GM18498 (cell line): Measurements from ENCODE around the gene KXD1.
"Not testable (repeated sequence)": the region's sequence is repeated elsewhere in the genome, so short reads cannot be mapped to it uniquely, and the experiment has no call there.

Experiments
- ATAC-seq: cut with Tn5 transposase; IDR thresholded peaks from one replicate; pipeline ENCODE4 v1.9.1; 2021; ENCODE audit warnings: mild to moderate bottlenecking, moderate library complexity; ENCODE audit not compliant: unreplicated experiment

Gene KXD1

DNA sequence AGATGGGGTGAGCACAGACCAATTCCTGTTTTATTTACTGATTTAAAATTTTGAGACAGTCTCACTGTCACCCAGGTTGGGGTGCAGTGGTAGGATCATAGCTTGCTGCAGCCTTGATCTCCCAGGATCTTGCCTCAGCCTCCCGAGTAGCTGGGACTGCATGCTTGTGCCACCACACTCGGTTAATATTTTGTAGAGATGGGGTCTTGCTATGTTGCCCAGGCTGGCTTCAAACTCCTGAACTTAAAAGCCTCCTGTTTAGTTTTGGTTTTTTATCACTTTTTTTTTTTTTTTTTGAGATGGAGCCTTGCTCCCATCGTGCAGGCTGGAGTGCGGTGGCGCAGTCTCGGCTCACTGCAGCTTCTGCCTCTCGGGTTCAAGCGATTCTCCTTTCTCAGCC lies 18.7 kb downstream of the KXD1 start:
- no peak for ATAC-seq

DNA sequence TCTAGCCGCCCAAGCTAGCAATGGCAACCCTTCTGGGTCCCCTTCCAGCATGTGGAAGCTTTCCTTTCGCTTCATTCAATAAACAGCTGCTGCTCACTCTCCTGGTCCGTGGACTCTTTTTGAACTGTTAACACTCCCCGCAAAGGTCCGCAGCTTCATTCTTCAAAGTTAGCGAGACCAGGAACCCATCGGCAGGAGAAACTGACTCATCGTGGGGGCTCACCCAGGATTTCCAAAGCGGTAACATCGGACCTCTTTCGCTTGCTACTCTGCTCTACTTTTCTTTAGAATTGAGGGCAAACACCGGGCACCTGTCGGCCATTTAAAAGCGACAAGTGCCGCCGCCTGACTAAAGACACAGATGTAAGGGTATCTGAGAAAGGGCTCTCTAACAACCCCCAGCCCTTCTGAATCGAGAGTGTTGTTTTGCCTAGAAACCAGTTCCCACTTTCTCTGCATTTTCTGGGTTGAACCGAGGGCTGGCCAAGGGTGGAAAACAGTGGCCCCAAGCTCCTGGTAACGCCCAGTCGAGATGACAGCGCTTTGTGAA lies 19.8 kb downstream of the KXD1 start:
- ATAC-seq, result no peak

DNA sequence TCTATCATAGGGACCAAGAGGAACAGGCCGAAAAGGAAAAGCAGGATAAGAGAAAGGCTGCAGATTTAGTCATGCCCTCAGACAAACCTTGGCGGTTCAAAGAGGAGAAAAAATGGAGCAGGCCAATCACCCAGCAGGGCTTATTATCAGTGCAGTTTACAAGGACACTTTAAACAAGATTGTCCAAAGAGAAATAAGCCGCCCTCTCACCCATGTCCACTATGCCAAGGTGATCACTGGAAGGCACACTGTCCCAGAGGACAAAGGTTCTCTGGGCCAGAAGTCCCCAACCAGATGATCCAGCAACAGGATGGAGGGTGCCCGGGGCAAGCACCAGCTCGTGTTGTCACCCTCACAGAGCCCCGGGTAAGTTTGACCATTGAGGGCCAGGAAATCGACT lies 22.6 kb downstream of the KXD1 start:
- ATAC-seq, result no peak

DNA sequence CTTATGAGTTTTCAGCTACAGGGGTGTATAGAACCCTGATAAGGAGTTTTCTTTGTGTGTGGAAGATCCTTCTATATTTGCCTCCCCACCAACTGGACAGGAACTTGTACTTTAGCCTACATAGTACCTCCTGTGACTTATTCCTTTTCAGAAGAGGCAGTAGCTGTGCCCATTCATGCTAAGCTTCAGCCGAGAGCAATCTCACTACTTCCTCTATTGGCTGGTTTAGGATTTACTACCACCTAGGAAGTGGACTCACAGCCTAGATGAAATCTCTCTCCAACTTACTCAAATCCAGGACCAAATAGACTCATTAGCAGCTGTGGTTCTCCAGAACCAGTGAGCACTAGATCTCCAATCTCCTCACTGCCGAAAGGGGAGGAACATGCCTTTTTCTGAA lies 28.6 kb downstream of the KXD1 start:
- ATAC-seq, result no peak

DNA sequence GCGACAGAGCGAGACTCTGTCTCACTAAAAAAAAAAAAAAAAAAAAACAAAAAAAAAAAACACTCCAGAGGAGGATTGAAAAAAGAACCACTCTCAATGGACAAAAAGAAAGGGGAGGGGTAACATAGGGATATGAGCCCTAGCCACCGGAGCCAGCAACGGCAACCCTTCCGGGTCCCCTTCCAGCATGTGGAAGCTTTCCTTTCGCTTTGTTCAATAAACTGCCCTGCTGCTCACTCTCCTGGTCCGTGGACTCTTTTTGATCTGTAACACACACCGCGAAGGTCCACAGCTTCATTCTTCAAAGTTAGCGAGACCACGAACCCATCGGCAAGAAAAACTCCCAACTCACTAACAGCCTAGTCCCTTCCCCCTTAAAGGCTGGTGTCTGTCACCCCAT lies 29.9 kb downstream of the KXD1 start:
- no peak for ATAC-seq

DNA sequence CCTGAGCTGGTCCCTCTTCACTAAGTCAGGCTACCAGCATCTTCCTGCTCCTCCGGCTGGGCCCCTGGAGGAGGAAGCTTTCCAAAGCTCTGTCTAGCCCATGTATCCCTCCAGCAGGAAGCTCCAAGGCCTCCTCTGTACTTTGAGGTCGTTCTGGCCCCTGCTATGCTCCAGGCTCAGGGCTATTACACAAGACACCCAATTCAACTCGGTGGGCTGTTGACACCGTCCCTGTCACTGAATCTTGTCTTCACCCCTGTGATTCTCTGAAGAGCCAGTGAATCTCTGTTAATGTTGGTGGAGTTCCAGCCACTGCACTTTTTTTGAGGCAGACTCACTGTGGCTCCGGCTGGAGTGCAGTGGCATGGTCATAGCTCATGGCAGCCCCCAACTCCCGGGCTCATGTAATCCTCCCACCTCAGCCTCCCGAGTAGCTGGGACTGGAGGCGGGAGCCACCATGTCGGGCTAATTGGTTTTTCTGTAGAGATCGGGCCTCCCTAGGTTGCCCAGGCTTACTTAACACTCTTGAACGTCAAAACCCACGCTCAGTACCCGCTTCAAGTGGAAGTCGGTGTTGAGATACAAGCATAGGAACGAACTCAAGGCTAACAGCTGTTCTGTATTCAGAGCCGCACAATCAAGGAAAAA lies 30.4 kb downstream of the KXD1 start:
- no peak for ATAC-seq

DNA sequence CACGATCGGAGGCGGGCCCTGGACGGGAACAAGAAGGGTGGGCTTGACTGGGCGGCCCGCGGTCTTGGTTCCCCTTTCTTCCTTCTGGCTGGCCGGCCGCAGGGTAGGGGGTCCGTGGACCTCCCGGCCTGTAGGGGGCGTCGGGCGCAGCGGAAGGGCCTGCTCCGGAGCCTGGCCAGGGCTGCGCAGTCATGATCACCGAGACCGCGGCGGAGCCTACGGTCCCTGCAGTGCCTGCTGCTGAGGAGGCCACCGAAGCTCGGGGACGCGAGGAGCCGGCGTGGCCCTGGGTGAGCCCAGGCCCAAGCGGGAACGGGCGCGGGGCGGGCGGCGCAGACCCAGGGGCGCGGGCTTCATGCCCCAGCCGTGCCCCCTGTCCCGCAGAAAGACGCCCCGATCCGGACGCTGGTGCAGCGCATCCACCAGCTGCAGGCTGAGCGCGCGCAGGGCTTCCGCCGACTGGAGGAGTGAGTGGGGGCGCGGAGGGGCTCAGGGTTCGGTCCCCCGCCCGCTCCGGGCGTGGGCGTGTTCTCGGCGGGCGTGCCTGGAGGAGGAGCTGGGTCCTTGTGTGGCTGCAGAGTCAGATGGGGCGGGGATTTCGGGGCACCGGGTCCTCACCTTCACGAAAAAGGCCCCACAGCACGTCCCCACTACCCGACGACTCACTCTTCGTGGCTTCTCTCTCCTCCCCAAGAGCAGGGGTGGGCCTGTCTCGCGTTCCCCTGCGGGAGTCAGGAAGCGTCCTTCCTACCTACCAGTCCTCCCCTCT lies 31.1 kb downstream of the KXD1 start, which contains the start of gene REX1BD:
Gene REX1BD, plus strand, starts transcription at position 188 of the 769 bp plus-strand sequence. Its CDS starts 4 bp downstream, at position 192.
- ATAC-seq, result peak; percentile 80

DNA sequence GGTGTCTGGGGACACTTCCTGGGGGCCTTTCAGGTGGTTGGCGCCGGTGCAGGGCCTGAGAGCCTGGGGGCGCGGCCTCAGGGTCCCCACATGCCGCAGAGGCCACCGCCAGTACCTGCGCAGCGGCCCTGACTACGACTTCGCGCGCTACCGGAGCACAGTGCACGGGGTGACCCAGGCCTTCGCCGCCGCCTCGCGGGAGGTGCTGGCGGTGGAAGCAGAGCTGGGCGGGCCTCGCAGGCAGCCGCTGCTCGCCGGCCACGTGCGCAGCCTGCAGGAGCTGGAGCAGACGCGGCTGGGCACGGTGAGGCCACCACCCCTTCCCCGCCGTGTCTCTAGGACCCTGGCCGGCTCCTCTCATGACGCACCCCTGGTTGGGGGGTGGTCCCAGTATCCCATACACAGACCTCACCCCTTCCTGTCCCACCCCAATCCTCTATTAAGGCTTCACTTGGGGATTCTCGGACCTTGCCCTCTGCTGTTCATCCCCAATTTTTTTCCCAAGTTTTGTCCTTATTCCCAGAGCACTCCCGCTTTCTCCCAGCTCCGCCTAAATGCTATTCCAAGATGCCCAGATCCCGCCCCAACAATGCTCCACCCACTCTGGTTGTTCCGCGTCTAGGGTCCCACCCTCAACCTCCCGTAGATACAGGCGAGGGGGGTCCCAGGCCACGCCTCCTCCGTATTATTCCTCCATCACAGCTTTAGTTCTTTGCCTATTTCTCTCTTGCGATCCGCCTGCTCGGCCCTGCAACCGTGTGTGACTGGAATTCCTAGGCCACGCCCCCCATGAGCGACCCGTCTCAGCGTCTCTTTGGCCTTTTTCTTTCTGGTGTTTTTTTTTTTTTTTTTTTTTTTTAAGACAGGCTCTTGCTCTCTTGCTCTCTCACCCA lies 32.0 kb downstream of the KXD1 start:
- ATAC-seq, result peak; percentile 40

DNA sequence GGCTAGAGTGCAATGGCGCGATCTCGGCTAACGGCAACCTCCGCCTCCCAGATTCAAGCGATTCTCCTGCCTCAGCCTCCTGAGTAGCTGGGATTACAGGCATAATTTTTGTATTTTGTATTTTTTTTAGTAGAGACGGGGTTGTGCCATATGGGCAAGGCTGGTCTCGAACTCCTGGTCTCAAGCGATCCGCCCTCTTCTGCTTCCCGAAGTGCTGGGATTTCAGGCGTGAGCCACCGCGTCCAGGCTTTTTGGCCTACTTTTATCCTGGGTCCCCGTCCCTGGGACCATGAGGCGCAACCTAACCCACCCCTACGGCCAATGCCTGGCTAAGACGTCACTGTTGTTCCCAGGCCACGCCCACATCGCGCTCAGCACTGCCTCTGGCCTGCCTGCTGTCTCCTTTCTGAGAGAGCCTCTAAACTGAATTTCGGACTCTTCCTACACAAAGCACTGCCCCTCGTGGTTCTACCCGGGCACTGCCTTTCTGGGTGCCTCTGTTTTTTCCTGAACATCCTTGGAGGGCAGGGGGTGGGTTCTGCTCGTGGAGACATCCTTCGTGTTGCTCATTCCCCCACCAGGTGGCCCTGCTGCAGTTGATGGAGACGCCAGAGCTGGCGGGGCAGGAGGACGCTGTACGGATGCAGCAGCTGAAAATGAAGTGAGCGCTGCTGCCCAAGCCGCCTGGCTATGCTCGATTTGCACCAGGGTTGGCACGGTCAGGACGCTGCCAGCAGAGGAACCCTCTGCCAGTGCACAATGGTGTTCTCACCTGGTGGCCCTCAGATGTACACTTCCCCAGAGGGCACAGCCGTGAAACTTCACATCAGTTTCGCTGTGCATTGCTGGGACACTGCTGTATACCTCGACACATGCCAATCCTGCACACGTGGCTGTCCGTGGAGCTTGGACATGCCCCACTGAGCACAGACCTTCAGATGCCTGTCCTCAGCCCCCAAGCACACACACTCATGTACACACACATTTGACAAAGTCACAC lies 32.9 kb downstream of the KXD1 start:
- ATAC-seq, result no peak

DNA sequence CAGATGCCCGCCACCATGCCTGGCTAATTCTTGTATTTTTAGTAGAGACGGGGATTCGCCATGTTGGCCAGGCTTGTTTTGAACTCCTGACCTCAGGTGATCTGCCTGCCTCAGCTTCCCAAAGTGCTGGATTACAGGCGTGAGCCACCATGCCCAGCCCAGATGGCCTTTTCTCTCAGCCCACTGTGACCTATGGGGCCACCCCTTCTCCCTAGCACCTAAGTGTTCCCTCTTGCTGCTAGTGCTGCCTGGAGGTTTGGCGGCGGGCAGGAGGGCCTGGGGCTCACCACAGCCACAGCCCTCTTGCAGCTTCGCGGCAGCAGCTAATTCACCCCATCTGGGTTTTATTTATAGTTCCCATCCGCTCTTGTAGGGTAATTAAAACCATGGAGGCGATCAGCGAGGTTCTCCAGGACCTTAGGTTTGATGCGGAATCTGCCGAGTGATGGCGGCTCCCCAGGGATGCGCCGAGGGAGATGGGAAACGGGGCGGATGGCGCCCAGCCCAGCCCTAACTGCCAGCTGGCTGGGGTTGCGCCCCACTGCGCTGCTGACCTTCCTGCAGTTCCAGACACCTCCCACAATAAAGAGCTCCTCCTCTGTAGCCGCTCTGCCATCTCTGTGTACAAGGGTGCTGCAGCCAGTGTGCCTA lies 34.2 kb downstream of the KXD1 start:
- ATAC-seq, result no peak

DNA sequence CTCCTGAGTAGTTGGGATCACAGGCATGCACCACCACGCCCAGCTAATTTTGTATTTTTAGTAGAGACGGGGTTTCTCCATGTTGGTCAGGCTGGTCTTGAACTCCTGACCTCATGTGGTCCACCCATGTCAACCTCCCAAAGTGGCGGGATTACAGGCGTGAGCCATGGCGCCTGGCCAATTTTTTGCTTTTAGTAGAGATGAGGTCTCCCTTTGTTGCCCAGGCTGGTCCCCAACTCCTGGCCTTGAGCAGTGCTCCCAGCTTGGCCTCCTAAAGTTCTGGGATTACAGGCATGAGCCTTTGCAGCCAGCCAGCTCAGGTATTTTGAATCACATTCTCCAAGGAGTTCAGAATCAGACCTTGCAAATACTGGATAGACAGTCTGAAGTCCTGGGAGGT lies 35.1 kb downstream of the KXD1 start:
- ATAC-seq, result not testable (repeated sequence)

DNA sequence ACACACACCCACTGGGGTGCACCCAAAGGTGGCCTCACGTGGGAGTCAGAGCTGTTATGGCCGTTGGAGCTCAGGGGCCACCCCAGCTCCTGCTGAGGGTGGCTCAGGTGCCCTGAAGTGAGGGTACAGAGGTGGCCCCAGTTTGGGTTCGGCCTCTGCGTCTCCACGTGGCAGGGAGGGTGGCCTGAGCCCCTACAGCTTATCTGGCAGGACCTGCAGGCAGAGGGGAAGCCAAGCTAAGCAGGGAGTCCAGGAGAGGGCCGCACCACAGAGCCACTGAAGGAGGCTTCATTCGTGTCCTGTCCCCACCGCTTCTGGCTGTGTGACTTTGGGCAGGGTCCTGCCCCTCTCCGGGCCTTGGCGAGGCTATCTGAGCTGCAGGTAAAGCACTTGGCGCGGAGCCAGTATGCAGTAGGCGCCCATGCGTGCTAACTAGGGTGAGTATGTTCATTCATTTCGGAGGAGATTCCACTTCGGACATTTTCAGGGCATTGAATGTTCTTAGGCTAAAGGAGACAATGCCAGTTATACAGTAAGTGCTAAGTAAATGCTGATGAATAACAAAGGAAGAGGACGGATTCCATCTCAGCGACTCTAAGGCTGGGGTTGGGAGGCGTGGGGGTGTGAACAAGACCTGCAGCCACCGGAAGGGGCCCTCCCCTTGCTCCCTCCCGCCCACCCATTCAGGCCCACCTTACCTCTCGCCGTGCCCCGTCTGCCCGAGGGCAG lies 35.9 kb downstream of the KXD1 start:
- ATAC-seq, result no peak

DNA sequence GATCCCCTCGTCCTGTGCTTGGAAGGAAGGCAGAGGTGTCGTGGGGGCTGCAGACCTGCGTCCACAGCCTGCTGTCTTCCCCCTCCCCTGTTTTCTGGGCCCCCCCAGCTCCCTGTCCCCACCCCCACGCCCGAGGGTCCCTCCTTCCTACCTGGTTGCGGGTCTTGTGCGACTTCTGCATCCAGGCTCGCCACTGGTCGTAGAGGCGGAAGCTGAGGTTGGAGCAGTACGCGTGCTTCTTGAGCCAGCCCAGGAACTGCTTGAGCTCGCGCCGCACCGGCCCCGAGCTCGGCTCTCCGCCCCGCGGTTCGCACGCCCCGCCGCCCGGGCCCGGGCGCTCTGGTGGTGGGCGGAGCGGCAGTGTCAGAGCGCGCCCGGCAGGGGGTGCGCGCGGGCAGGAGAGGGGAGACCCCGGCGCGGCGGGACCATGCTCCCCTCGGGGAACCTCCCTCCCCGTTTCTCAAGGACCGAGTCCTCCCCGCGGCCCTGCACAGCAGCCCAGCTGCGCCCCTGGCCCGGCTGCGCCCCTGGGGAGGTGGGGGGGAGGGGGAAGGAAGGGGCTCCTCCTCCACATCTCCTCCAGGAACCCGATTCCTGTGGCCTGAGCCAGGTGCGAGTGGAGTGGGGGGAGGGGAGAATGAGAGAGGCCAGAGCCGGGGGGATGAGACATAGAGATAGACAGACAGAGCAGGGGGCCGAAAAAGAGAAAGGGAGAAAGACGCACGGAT lies 36.6 kb downstream of the KXD1 start:
- ATAC-seq, result no peak

DNA sequence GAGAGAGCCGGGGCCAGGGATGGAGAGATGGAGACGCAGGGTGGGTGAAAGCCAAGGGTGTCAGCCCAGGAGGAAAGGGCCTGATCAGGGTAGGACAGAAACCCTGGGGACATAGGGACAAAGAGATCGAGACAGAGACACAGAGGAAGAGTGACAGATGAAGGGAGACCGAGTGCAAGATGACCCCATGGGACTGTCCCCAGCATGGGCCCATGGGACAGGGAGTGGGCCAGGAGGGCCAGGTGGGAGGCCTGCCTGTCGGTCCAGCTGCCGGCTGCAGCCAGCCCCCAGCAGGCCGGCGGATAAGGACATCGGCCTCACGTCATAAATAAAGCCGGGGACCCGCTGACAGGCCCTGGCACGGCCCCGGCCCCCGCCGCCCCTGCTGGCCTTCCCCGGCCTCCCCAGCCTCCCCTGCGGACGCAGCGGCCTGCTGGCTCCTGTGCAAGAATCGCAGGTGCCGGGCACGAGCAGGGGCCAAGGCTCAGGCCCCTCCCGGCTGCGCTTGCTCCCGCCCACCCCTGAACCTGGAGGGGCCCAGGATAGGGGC lies 37.2 kb downstream of the KXD1 start:
- no peak for ATAC-seq

DNA sequence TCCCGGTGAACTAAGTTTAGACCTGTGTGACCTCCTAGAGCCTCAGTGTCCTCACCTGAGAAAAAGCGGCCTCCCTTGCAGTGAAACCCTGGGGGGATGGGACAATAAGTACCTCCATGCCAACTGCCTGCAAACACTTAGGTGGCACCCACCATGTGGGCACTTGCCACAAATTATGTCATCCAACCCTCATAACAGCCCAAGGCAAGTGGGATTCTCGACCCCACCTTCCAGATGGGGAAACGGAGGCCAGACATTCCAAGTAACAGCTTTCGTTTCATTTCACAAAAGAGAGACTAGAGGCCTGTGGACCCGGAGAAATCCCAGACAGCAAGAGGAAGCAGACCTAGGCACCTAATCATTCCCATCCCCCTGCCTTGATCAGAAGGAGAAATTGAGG lies 37.8 kb downstream of the KXD1 start:
- ATAC-seq, result no peak

DNA sequence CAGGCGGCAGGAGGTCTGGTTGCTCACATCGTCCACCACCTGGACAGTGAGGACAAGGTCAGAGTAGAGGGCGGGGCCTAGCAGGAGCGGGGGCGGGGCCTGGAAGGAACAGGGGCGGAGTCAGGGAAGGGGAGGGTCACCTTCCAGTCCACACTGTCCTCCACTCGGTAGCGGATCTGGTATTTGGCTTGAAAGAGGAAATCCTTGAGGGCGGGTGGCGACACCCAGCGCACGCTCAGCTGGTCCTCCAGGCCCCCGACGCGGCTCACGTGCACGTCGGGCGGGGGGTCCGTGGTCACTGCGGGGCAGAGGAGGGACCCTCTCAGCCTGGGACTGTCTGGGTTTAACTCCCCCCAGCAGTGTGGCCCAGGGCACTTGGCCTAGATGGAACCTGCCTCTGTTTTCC lies 39.1 kb downstream of the KXD1 start:
- ATAC-seq, result no peak

DNA sequence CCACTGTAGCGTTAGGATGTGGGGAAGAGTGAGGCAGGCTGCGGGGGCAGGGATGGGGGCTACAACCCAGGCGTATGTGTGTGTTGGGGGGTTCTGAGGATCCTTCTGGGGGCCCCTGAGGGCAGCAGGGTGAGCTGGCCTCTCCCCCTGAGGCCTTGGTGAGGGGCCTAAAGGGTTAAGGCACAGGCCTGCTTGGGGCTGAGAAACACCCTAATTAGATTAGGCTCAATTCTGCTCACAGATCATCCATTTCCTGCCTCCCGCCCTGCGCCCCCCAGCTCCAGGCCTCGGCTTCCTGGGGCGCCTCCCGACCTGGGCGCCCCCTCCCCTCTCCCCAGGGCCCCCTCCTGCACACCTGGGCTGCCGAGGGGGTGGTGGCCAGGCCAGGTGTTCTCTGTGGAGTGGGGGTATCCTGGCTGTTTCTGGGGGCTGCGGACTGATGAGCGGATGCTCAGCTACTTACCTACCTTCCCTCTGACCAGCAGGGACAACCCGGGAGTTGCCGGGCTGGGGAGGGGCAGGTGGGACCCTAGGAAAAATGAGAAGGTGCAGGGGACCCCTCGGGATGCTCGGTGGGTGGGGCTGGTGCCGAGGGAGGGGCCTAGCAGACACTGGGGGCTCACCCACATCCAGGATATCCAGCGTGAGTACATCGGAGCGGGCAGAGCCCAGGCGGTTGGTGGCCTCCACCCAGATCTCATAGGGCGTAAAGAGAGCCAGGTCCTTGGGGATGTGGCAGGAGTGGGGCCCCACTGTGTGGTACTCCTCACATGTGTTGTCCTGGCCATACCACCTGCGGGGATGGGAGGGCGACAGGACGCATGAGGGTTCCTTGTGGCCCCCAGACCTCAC lies 40.4 kb downstream of the KXD1 start:
- ATAC-seq, result no peak
